Stimulated activated CD8-positive, alpha-beta memory T cell treated with anti-CD3 and anti-CD28 coated beads, Interleukin-7, amount 100 ng/mL, for 4 hours (primary cell): ENCODE results near the gene ITPRIP.

ENCODE experiments used
- DNase-seq, 2 donors: peaks; one replicate each; pipeline ENCODE4 v3.0.0-alpha.2; 2020; ENCODE audit warnings: low read depth in 2 of 2

ITPRIP gene

GRCh38 chr10:104281694-104282093, 56.6 kb downstream of the ITPRIP start:
- no peak for DNase-seq

- no peak for DNase-seq
These were observed 58.6 kb downstream of the ITPRIP start for GRCh38 chr10:104279550-104280259.

GRCh38 chr10:104277785-104278184, 60.5 kb downstream of the ITPRIP start:
- DNase-seq: no peak

DNA sequence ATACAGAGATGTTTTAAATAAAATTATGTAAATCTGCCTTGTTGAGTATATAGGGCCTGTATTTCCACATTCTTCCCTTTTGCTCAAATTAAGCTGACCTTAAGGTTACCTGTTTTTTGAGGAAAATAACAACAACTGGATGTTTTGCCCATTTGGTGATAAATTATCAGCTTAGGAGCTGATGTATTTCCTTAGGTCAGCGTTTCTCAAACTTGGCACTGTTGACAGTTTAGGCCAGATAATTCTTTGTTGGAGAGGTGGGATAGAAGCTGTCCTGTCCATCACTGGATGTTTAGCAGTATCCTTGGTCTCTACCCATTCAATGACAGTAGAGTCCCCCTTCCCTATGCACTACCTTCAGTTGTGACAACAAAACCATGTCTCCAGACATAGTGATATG, 62.1 kb downstream of the ITPRIP start:
- DNase-seq: no peak

- DNase-seq: peak in 1 of 2 donors; percentile 28
These were observed 63.2 kb downstream of the ITPRIP start for GRCh38 chr10:104274762-104275721.

- no peak for DNase-seq
These were observed 64.2 kb downstream of the ITPRIP start for GRCh38 chr10:104273899-104274575.

GRCh38 chr10:104273286-104273685, 65.0 kb downstream of the ITPRIP start:
- DNase-seq: no peak

DNA sequence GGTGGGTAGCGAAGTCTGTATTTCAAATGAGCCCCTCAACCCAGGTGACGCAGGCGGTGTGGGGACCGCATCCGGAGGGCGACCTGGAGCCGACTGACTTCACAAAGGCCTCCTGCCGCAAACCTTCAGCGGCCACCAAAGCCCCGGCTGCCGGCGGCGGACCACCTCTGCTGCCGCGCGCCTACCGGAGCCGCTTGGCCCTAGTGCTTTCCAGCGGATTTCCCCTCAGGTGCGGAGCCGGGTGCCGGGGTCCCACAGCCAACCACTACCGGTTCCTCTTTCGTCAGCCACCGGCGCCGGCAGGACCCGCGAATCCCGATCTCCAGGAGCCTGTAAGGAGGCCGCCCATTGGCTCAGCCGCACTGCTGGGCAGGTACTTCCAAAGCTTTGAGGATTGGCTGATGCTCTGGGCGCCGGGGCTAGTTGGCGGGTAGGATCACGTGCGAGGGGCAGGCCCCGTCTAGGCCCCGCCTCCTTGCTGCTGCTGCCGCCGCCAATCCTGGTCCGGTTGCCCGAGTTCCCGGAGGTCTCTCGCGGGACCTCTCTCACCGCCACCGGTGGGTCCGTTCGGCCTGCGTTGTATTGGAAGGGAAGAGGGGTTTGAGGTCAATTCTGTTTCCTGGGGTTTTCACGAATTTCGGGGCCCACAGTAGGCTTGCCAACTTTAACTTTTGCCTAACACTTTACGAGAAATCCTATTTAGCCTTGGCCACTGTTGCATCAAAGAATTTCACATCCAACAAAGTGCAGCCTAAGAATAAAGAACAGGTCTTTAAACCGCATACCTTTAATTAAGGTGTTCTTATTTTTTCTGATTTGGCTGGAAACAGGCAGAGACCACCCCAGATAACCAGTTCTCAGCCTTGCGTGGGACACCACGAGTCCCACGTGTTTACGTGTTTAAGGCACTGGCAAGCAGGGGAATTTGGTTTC, 69.3 kb downstream of the ITPRIP start, which contains the start of gene GSTO2:
TSS of gene GSTO2 (plus strand) at position 472 of the 933 bp plus-strand sequence. CDS start 5,732 bp downstream, outside the sequence.
- peak; percentile 98 for DNase-seq

DNA sequence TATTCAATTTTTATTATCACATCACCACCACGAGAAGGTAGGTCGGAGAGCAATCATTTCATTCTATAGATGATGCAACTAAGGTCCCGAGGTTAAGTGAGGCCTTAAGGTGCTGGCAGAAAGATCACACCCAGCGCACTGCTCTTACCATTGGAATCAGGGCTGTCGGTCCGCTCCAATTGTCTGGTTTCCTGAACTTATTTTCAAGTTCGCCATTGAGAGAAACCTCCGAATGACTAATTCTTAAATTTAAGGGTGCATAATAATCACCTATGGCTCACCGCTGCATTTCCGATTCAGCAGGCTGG, 69.9 kb downstream of the ITPRIP start:
- DNase-seq: no peak

GRCh38 chr10:104267721-104268404, 70.4 kb downstream of the ITPRIP start:
- DNase-seq: no peak

GRCh38 chr10:104264783-104265182, 73.5 kb downstream of the ITPRIP start:
- no peak for DNase-seq

GRCh38 chr10:104262055-104262454, 76.2 kb downstream of the ITPRIP start:
- DNase-seq: no peak

DNA sequence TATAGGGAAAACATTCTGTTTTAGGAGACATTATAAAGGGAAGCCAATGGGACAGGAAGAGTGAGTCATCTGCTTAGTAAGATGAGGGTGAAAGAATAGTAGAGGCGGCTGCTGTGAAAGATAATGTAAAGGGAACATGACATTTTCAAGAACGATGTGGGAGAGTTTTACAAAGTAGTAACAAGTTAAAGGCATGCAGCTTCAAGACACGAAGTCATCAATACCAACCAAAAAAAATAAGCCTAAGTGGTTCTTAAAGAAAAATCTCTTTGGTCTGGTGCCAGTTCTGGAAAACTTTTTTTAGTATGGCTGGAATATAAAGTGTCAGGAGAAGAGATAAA, 77.5 kb downstream of the ITPRIP start:
- DNase-seq: no peak

DNA sequence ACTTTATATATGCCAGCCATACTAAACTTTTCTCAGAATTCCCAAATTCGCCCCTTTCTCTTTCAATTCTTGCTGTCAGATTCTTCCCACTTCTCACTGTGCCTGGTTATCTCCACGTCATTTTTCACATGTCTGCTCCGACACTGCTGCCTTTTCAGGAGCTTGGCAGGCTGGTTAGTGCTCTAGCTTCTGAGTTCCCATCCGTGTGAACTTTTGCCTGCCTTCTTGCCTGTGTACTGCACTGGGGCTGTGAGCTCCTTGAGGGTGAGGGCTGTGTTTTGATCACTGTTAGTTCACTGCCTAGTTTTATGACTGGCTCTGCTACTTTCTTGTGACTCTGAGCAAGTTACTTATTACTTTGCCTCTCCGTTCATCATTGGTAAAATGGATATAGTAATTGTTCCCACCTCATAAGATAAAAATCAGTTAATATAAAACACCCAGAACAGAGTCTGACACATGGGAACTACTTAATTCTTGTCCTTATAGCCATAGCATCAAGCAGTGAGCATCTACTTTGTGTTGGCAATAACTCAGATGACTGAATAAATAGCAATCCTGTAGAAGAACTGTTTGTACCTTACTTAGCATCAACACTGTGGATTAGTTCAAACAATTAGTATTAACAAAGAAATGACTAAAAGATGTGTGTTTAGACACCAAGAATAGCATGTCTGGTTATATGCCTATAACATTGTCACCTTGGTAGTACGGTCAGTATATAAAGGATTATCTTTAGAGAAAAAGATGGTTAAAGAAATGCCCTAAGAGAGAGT, 78.1 kb downstream of the ITPRIP start:
- DNase-seq: no peak
